PC-9 (cell line): Measurements from ENCODE around the gene TMEM253. TPM values are rescaled to one million over a fixed set of nuclear protein-coding genes. Genes with fewer than 3 reads are reported as not detected.

Experiments
- BruUV-seq: library from RNA; stranded (reverse); fragments of 400-500 nt; replicated peaks from 2 replicates; lab custom pipeline; 2021; lab: Mats Ljungman, UMichigan
- CTCF ChIA-PET: fragments of 300-600 bp; sonication (Branson Sonifier 250); formaldehyde crosslinking; loops from one replicate; lab custom pipeline; 2022; ENCODE audit warnings: antibody characterized with exemption; lab: Charles Lee
- POLR2A ChIA-PET: fragments of 300-600 bp; sonication (Branson Sonifier 250); formaldehyde crosslinking; loops from one replicate; lab custom pipeline; 2022; ENCODE audit warnings: antibody characterized with exemption; ENCODE audit not compliant: unreplicated experiment; lab: Charles Lee
- DNase-seq, 2 experiments: peaks; one replicate each; pipeline versions ENCODE4 v3.0.0 to v3.0.0-alpha.2; 2015 to 2022; ENCODE audit warnings: mixed read lengths in 1 of 2
- H2AFZ ChIP-seq: fragments of 200-600 bp; sonication (generic); 2 replicates; pipeline ENCODE4 v1.8.1; 2017; ENCODE audit warnings: antibody characterized with exemption
- H3F3A ChIP-seq: fragments of 200-600 bp; sonication (generic); 2 replicates; pipeline ENCODE4 v1.8.1; 2017; ENCODE audit warnings: antibody characterized with exemption, mild to moderate bottlenecking, low read depth; ENCODE audit not compliant: insufficient read depth
- H3K27ac ChIP-seq: fragments of 200-600 bp; sonication (generic); 2 replicates; pipeline ENCODE4 v1.6.1; 2016; ENCODE audit warnings: mixed run types
- H3K27me3 ChIP-seq: fragments of 200-600 bp; sonication (generic); 2 replicates; pipeline ENCODE4 v1.6.1; 2016; ENCODE audit warnings: low read depth, mixed run types; ENCODE audit not compliant: insufficient read depth
- H3K36me3 ChIP-seq: fragments of 200-600 bp; sonication (generic); 2 replicates; pipeline ENCODE4 v1.6.1; 2016; ENCODE audit warnings: low read depth, mixed run types
- H3K4me1 ChIP-seq: fragments of 200-600 bp; sonication (generic); replicated peaks from 2 replicates; pipeline ENCODE4 v1.6.1; 2016; ENCODE audit warnings: mixed run types; ENCODE audit not compliant: insufficient read depth
- H3K4me2 ChIP-seq: fragments of 200-600 bp; sonication (generic); 2 replicates; pipeline ENCODE4 v1.6.1; 2017; ENCODE audit warnings: mixed run types
- H3K4me3 ChIP-seq: fragments of 200-600 bp; sonication (generic); 2 replicates; pipeline ENCODE4 v1.6.1; 2016; ENCODE audit warnings: mixed run types
- H3K79me2 ChIP-seq: fragments of 200-600 bp; sonication (generic); 2 replicates; pipeline ENCODE4 v1.6.1; 2017; ENCODE audit warnings: low read depth, mixed run types
- H3K9me2 ChIP-seq: fragments of 200-600 bp; sonication (generic); 2 replicates; pipeline ENCODE4 v1.8.1; 2017; ENCODE audit warnings: mild to moderate bottlenecking; ENCODE audit not compliant: insufficient read depth
- H3K9me3 ChIP-seq: fragments of 200-600 bp; sonication (generic); 2 replicates; pipeline ENCODE4 v1.8.1; 2016; ENCODE audit warnings: low read depth; ENCODE audit not compliant: insufficient read depth
- H4K20me1 ChIP-seq: fragments of 200-600 bp; sonication (generic); 2 replicates; pipeline ENCODE4 v1.8.1; 2017; ENCODE audit not compliant: insufficient read depth
- CTCF ChIP-seq: fragments of 200-600 bp; sonication (generic); conservative IDR thresholded peaks from 2 replicates; pipeline ENCODE4 v1.6.1; 2017; ENCODE audit warnings: mixed run types, antibody characterized with exemption, mild to moderate bottlenecking, moderate library complexity
- EZH2 ChIP-seq: fragments of 200-600 bp; sonication (generic); IDR thresholded peaks from 2 replicates; pipeline ENCODE4 v1.8.0; 2017; ENCODE audit warnings: antibody characterized with exemption, low read depth
- intact Hi-C: fragments of 100-400 bp; cut with micrococcal nuclease; formaldehyde crosslinking; loops from one replicate; pipeline ENCODE4 v1.10.0; 2022; ENCODE audit not compliant: unreplicated experiment
- total RNA-seq: library from RNA; stranded (reverse); gene quantifications from 2 replicates; pipeline ENCODE4 v1.2.3, GENCODE V29; 2021

The TMEM253 gene
- total RNA-seq, 1 experiment from 2014 or later = 1.4 TPM

DNA sequence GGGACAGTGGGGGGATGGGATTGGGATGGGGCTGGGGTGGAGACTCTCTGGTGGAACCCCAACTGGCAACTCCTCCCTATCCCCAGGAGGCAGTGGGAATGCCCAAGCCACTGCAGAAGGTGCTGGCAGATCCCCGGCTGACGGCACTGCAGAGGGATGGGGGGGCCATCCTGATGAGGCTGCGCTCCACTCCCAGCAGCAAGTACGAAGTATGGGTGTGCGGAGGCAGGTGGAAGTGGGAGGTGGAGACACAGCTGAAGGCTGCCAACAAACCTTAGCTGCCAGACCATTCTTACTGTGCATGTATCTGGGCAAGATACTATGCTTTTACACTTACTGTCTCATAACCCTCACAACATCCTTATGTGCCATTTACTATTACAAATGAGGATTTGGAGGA lies 22.6 kb upstream of the TMEM253 start:
- Histone ChIP-seq H3K79me2 (no peaks in the 10 kb centered on the region), H3K4me2 (no peak overlapping the region), H3K27me3 (no peaks in the 10 kb centered on the region), H3K9me2 (no peaks in the 10 kb centered on the region), H3K27ac (no peak overlapping the region), H3K9me3 (no peaks in the 10 kb centered on the region), H3K4me3 (no peak overlapping the region), H3K4me1 (no peaks in the 10 kb centered on the region), H3F3A (no peaks in the 10 kb centered on the region), H2AFZ (no peak overlapping the region), H4K20me1 (no peaks in the 10 kb centered on the region), H3K36me3 (no peaks in the 10 kb centered on the region)
- no peak for DNase-seq
- ChIA-PET POLR2A (no interaction called here), CTCF (interaction anchor here (0.6 kb wide), 1 partner anchor 12 kb away, joined by 4 read pairs; no protein-coding TSS in a partner anchor)
- intact Hi-C loops = no loop called here
- no peak for TF ChIP-seq CTCF
- TF ChIP-seq EZH2 = no peak
- BruUV-seq = no TSS peak

DNA sequence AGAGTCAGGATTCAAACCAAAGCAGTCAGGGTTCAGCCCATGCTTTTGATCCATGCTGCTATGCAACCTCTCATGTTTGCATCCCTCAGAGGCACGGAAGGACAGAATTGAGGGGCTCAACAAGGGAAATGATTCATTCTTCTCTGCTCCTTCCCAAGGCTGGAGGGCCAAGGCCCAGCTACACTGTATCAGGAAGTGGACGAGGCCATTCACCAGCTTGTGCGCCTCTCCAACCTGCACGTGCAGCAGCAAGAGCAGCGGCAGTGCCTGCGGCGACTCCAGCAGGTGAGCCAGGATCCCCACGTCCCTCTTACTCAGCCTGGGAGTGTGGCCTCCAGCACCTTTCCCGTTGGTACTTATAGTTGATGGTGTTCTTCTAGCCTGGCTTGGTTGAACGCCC lies 22.1 kb upstream of the TMEM253 start:
- POLR2A ChIA-PET = no interaction called here
- no peak for TF ChIP-seq CTCF

DNA sequence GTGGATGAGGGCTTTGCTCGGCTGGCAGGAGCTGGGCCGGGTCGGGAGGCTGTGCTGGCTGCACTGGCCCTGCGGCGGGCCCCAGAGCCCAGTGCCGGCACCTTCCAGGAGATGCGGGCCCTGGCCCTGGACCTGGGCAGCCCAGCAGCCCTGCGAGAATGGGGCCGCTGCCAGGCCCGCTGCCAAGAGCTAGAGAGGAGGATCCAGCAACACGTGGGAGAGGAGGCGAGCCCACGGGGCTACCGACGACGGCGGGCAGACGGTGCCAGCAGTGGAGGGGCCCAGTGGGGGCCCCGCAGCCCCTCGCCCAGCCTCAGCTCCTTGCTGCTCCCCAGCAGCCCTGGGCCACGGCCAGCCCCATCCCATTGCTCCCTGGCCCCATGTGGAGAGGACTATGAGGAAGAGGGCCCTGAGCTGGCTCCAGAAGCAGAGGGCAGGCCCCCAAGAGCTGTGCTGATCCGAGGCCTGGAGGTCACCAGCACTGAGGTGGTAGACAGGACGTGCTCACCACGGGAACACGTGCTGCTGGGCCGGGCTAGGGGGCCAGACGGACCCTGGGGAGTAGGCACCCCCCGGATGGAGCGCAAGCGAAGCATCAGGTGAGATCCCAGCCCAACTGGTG lies 19.2 kb upstream of the TMEM253 start:
- ChIA-PET POLR2A (no interaction called here), CTCF (no interaction called here)
- DNase-seq = no peak
- Histone ChIP-seq H3K4me2 (no peak overlapping the region), H3K79me2 (no peaks in the 10 kb centered on the region), H3K9me2 (no peaks in the 10 kb centered on the region), H2AFZ (no peak overlapping the region), H3K4me3 (no peak overlapping the region), H3K36me3 (no peaks in the 10 kb centered on the region), H3K9me3 (no peaks in the 10 kb centered on the region), H3K27ac (no peak overlapping the region), H3K27me3 (no peaks in the 10 kb centered on the region), H3F3A (no peaks in the 10 kb centered on the region), H4K20me1 (no peaks in the 10 kb centered on the region), H3K4me1 (no peaks in the 10 kb centered on the region)
- no peak for TF ChIP-seq EZH2
- TF ChIP-seq CTCF = no peak
- intact Hi-C loops = no loop called here
- BruUV-seq = no TSS peak

More for the DNA sequence above, 22.1 kb upstream of the TMEM253 start:
- no peak overlapping the region for H3K4me3 ChIP-seq
- no TSS peak for BruUV-seq
- no peaks in the 10 kb centered on the region for H3F3A ChIP-seq
- CTCF ChIA-PET = interaction anchor here (0.6 kb wide), 1 partner anchor 12 kb away, joined by 4 read pairs; no protein-coding TSS in a partner anchor
- no peaks in the 10 kb centered on the region for H3K9me2 ChIP-seq
- no peaks in the 10 kb centered on the region for H3K79me2 ChIP-seq
- no peak overlapping the region for H2AFZ ChIP-seq
- H3K4me1 ChIP-seq = no peaks in the 10 kb centered on the region
- no peaks in the 10 kb centered on the region for H3K27me3 ChIP-seq
- DNase-seq = no peak
- no peaks in the 10 kb centered on the region for H3K36me3 ChIP-seq
- no peaks in the 10 kb centered on the region for H3K9me3 ChIP-seq
- intact Hi-C loops = no loop called here
- no peak overlapping the region for H3K27ac ChIP-seq
- H4K20me1 ChIP-seq = no peaks in the 10 kb centered on the region
- H3K4me2 ChIP-seq = no peak overlapping the region
